ENCODE measurements around the gene NBEAL2. TPM values are rescaled to one million over a fixed set of nuclear protein-coding genes. Genes with fewer than 3 reads are reported as not detected.

The NBEAL2 gene
- total RNA-seq, 1 experiment from 2014 or later, result 80.0 TPM

DNA sequence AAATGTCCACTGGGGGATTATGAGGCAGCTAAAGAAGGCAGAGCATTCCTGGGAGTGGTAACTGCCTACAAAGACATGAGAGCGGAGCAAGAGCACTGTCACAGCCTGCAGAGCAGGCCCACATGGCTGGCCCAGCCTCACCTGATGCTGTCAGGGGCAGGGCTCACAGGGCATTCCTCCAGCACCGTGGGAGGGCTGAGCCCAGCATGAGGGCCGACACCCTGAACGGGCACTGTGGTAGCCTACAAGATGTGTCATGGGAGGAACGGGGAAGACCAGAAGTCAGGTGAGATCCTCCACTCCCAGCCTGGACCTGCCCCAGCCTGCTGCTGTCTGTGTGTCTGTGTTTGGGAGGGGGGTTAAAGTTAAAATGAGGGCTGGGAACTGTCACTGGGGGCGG, 33.0 kb upstream of the NBEAL2 start (continued):
- TF ChIP-seq, protein P1, sequence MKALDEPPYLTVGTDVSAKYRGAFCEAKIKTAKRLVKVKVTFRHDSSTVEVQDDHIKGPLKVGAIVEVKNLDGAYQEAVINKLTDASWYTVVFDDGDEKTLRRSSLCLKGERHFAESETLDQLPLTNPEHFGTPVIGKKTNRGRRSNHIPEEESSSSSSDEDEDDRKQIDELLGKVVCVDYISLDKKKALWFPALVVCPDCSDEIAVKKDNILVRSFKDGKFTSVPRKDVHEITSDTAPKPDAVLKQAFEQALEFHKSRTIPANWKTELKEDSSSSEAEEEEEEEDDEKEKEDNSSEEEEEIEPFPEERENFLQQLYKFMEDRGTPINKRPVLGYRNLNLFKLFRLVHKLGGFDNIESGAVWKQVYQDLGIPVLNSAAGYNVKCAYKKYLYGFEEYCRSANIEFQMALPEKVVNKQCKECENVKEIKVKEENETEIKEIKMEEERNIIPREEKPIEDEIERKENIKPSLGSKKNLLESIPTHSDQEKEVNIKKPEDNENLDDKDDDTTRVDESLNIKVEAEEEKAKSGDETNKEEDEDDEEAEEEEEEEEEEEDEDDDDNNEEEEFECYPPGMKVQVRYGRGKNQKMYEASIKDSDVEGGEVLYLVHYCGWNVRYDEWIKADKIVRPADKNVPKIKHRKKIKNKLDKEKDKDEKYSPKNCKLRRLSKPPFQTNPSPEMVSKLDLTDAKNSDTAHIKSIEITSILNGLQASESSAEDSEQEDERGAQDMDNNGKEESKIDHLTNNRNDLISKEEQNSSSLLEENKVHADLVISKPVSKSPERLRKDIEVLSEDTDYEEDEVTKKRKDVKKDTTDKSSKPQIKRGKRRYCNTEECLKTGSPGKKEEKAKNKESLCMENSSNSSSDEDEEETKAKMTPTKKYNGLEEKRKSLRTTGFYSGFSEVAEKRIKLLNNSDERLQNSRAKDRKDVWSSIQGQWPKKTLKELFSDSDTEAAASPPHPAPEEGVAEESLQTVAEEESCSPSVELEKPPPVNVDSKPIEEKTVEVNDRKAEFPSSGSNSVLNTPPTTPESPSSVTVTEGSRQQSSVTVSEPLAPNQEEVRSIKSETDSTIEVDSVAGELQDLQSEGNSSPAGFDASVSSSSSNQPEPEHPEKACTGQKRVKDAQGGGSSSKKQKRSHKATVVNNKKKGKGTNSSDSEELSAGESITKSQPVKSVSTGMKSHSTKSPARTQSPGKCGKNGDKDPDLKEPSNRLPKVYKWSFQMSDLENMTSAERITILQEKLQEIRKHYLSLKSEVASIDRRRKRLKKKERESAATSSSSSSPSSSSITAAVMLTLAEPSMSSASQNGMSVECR (CRISPR knock-in tag; IDR thresholded peaks at IDR 0.05; ENCODE audit: borderline replicate concordance), result no peak

DNA sequence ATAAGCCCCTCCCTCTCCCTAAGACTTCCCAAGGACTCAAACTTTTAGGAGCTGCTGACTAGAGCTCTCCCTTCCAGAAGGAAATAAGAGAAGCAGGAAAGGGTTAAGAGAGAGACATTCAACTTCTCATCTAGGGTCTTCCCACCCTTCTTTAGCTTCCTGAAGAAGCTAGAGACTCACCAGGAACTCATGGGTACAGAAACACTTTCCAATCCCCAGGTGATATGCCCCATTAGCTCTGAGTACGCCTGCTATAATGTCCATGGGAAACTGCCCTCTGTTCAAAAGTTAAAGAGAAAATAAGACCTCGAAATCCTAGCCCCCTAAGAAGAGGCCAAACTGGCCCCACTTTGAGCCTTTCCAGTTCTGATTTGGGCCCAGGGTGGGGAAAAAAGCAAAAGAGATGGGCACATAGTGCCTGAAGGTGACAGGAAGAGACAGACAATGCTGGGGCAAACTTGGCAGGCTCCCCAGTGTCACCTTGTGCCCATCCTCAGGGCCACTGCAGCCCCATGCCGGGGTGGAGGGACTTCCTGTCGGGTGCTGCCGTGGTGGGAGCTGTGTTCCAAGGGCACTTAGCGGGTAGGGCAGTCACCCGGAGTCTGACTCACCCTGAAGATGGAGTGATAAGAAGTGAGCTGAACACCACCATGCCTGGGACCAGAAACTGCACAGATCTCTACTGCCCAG, 32.5 kb upstream of the NBEAL2 start:
- H3K4me3 Mint-ChIP-seq, result no peak overlapping the region
- peak overlapping the region; percentile 24; the same call in 1 of the 2 replicates for H3K27ac Mint-ChIP-seq
- no peaks in the 10 kb centered on the region for H3K9me3 Mint-ChIP-seq
- ChIA-PET POLR2A (no interaction called here), CTCF (interaction anchor here (0.6 to 1.7 kb wide), 5 partner anchors 11 to 37 kb away, joined by 3 to 6 read pairs (median 3); no protein-coding TSS in a partner anchor)
- H3K36me3 Mint-ChIP-seq, result peaks cover 3% of the 10 kb centered on the region; the same call in 1 of the 2 replicates
- TF ChIP-seq GABPB1 (CRISPR knock-in tag; IDR thresholded peaks at IDR 0.05) (0 out of 2 replicates have a peak, but pooled peaks have one; percentile 12), CBFB (CRISPR knock-in tag; IDR thresholded peaks at IDR 0.05; ENCODE audit: low read depth) (no peak)
- H3K27me3 Mint-ChIP-seq (ENCODE audit: low read depth), result no peaks in the 10 kb centered on the region
- DNase-seq (ENCODE audit: low spot score), result no peak
- H3K4me1 Mint-ChIP-seq, result peaks cover 72% of the 10 kb centered on the region
- no peak for ATAC-seq

DNA sequence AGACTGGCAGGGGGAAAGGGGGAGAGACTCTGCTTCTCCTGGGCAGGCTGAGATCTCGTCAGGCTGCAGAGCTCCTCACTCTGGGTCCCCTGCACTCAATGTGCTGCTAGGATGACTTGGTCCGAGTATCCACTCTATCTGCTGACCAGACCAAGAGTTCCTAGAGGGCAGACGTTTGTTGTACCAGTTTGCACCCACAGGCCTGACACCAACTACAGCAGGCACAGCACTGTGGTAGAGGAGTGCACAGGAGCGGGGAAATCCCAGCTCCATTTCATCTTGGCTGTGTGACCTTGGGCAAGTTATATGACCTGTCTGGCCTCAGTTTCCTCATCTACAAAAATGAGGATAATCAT, 31.9 kb upstream of the NBEAL2 start:
- CTCF ChIA-PET, result interaction anchor here (1.2 to 1.7 kb wide), 3 partner anchors 17 to 38 kb away, joined by 3 to 6 read pairs (median 3); no protein-coding TSS in a partner anchor
- H3K4me1 Mint-ChIP-seq, result peaks cover 75% of the 10 kb centered on the region
- peak overlapping the region; percentile 12; the same call in 1 of the 2 replicates for H3K27ac Mint-ChIP-seq
- POLR2A ChIA-PET, result no interaction called here
- no peak for ATAC-seq
- TF ChIP-seq ELF4 (CRISPR knock-in tag; IDR thresholded peaks at IDR 0.05; ENCODE audit: low read depth) (no peak), JAZF1 (CRISPR knock-in tag; IDR thresholded peaks at IDR 0.05) (no peak), ZNF263 (CRISPR knock-in tag; IDR thresholded peaks at IDR 0.05; ENCODE audit: low read depth) (no peak), GTF2I (CRISPR knock-in tag; conservative IDR thresholded peaks at IDR 0.05) (no peak), ZNF121 (CRISPR knock-in tag; IDR thresholded peaks at IDR 0.05) (no peak), FOXK1 (CRISPR knock-in tag; IDR thresholded peaks at IDR 0.05) (no peak)
- TF ChIP-seq, protein P2, sequence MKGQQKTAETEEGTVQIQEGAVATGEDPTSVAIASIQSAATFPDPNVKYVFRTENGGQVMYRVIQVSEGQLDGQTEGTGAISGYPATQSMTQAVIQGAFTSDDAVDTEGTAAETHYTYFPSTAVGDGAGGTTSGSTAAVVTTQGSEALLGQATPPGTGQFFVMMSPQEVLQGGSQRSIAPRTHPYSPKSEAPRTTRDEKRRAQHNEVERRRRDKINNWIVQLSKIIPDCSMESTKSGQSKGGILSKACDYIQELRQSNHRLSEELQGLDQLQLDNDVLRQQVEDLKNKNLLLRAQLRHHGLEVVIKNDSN (CRISPR knock-in tag; IDR thresholded peaks at IDR 0.05), result no peak
- TF ChIP-seq, protein P3, sequence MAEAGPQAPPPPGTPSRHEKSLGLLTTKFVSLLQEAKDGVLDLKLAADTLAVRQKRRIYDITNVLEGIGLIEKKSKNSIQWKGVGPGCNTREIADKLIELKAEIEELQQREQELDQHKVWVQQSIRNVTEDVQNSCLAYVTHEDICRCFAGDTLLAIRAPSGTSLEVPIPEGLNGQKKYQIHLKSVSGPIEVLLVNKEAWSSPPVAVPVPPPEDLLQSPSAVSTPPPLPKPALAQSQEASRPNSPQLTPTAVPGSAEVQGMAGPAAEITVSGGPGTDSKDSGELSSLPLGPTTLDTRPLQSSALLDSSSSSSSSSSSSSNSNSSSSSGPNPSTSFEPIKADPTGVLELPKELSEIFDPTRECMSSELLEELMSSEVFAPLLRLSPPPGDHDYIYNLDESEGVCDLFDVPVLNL (CRISPR knock-in tag; IDR thresholded peaks at IDR 0.05; ENCODE audit: borderline replicate concordance, low read depth), result no peak
- TF ChIP-seq, protein P1 (CRISPR knock-in tag; IDR thresholded peaks at IDR 0.05; ENCODE audit: borderline replicate concordance), result no peak
- TF ChIP-seq, protein P4, sequence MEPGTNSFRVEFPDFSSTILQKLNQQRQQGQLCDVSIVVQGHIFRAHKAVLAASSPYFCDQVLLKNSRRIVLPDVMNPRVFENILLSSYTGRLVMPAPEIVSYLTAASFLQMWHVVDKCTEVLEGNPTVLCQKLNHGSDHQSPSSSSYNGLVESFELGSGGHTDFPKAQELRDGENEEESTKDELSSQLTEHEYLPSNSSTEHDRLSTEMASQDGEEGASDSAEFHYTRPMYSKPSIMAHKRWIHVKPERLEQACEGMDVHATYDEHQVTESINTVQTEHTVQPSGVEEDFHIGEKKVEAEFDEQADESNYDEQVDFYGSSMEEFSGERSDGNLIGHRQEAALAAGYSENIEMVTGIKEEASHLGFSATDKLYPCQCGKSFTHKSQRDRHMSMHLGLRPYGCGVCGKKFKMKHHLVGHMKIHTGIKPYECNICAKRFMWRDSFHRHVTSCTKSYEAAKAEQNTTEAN (CRISPR knock-in tag; IDR thresholded peaks at IDR 0.05), result no peak
- TF ChIP-seq, protein P5, sequence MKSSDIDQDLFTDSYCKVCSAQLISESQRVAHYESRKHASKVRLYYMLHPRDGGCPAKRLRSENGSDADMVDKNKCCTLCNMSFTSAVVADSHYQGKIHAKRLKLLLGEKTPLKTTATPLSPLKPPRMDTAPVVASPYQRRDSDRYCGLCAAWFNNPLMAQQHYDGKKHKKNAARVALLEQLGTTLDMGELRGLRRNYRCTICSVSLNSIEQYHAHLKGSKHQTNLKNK (CRISPR knock-in tag; IDR thresholded peaks at IDR 0.05), result no peak
- TF ChIP-seq, protein P6, sequence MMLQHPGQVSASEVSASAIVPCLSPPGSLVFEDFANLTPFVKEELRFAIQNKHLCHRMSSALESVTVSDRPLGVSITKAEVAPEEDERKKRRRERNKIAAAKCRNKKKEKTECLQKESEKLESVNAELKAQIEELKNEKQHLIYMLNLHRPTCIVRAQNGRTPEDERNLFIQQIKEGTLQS (CRISPR knock-in tag; conservative IDR thresholded peaks at IDR 0.05), result no peak
- no peak overlapping the region for H3K4me3 Mint-ChIP-seq
- no peaks in the 10 kb centered on the region for H3K27me3 Mint-ChIP-seq (ENCODE audit: low read depth)
- peaks cover 3% of the 10 kb centered on the region; the same call in 1 of the 2 replicates for H3K36me3 Mint-ChIP-seq
- H3K9me3 Mint-ChIP-seq, result no peaks in the 10 kb centered on the region
- no peak for DNase-seq (ENCODE audit: low spot score)

Data from WTC11 (cell line).